Effector CD8-positive, alpha-beta T cell (primary cell): ENCODE data around the gene LRRC56.

Source experiments
- DNase-seq: peaks from one replicate; lab custom pipeline; 2025; lab: John Stamatoyannopoulos, UW
- total RNA-seq, 4 experiments: gene quantifications; one replicate each; lab custom pipeline; 2026; lab: John Stamatoyannopoulos, UW

Gene LRRC56
- 8.3 to 18.1 (median 12.1) reads per million in 4 experiments for total RNA-seq

- DNase-seq: peak; percentile 94
Observed at GRCh38 chr11:536841-537621, at the start of gene LRRC56. LRRC56 (plus strand) TSS chr11:537527; CDS start chr11:540685, 3,158 bp downstream.

GRCh38 chr11:487571-488021, 49.7 kb upstream of the LRRC56 start:
- DNase-seq: no peak

- no peak for DNase-seq
Observed at GRCh38 chr11:488062-488461, 49.3 kb upstream of the LRRC56 start.

GRCh38 chr11:488579-488978, 48.7 kb upstream of the LRRC56 start:
- DNase-seq: no peak

GRCh38 chr11:488992-489391, 48.3 kb upstream of the LRRC56 start:
- no peak for DNase-seq

- DNase-seq: no peak
Observed at GRCh38 chr11:489610-490185, 47.6 kb upstream of the LRRC56 start.

- no peak for DNase-seq
Observed at GRCh38 chr11:490186-490929, 47.0 kb upstream of the LRRC56 start.

GRCh38 chr11:490930-491260, 46.4 kb upstream of the LRRC56 start:
- DNase-seq: no peak

GRCh38 chr11:491358-491757, 46.0 kb upstream of the LRRC56 start:
- DNase-seq: no peak

GRCh38 chr11:492427-493226, 44.7 kb upstream of the LRRC56 start:
- DNase-seq: no peak

- no peak for DNase-seq
Observed at GRCh38 chr11:494761-495536, 42.4 kb upstream of the LRRC56 start.

GRCh38 chr11:495537-495931, 41.8 kb upstream of the LRRC56 start:
- DNase-seq: no peak

- DNase-seq: no peak
Observed at GRCh38 chr11:496834-497564, 40.3 kb upstream of the LRRC56 start.

GRCh38 chr11:497565-498296, 39.6 kb upstream of the LRRC56 start:
- DNase-seq: no peak

- no peak for DNase-seq
Observed at GRCh38 chr11:498297-499181, 38.8 kb upstream of the LRRC56 start.

- DNase-seq: no peak
Observed at GRCh38 chr11:499201-500076, 37.9 kb upstream of the LRRC56 start.

GRCh38 chr11:501001-501682, 36.2 kb upstream of the LRRC56 start:
- DNase-seq: no peak
